OCI-LY1 (cell line): ENCODE measurements around the gene ZFP36L2.
"Not testable (repeated sequence)": the region's sequence is repeated elsewhere in the genome, so short reads cannot be mapped to it uniquely, and the experiment has no call there.

ENCODE experiments used
- H2AFZ ChIP-seq: fragments of 200-600 bp; sonication (generic), shearing (Covaris generic); 2 replicates; pipeline ENCODE4 v1.6.0; 2014; ENCODE audit warnings: antibody characterized with exemption, mild to moderate bottlenecking, low read length
- H3F3A ChIP-seq: fragments of 200-600 bp; sonication (generic), shearing (Covaris generic); 2 replicates; pipeline ENCODE4 v1.6.0; 2014; ENCODE audit warnings: mild to moderate bottlenecking, antibody characterized with exemption, low read length, moderate library complexity; ENCODE audit not compliant: insufficient read depth
- H3K27ac ChIP-seq: fragments of 200-600 bp; sonication (generic); 2 replicates; pipeline ENCODE4 v1.5.1; 2014; ENCODE audit warnings: low read length, mixed run types, mild to moderate bottlenecking, low read depth; ENCODE audit not compliant: poor library complexity, severe bottlenecking
- H3K27me3 ChIP-seq: fragments of 200-600 bp; sonication (generic); 2 replicates; pipeline ENCODE4 v1.6.0; 2014; ENCODE audit warnings: antibody characterized with exemption, mild to moderate bottlenecking, low read length, moderate library complexity; ENCODE audit not compliant: insufficient read depth
- H3K36me3 ChIP-seq: fragments of 200-600 bp; sonication (generic); 2 replicates; pipeline ENCODE4 v1.6.1; 2014; ENCODE audit warnings: mild to moderate bottlenecking, antibody characterized with exemption, low read length, moderate library complexity, mixed read lengths; ENCODE audit not compliant: insufficient read depth
- H3K4me1 ChIP-seq: fragments of 200-600 bp; sonication (generic); 2 replicates; pipeline ENCODE4 v1.5.1; 2014; ENCODE audit warnings: mild to moderate bottlenecking, low read length, moderate library complexity; ENCODE audit not compliant: insufficient read depth, severe bottlenecking
- H3K4me2 ChIP-seq: fragments of 200-600 bp; sonication (generic), shearing (Covaris generic); 2 replicates; pipeline ENCODE4 v1.6.1; 2014; ENCODE audit warnings: low read length
- H3K4me3 ChIP-seq: fragments of 200-600 bp; sonication (generic); 2 replicates; pipeline ENCODE4 v1.5.1; 2014; ENCODE audit warnings: low read length, low read depth, mild to moderate bottlenecking, mixed read lengths; ENCODE audit not compliant: poor library complexity, severe bottlenecking
- H3K79me2 ChIP-seq: fragments of 200-600 bp; shearing (Covaris generic); 2 replicates; pipeline ENCODE4 v1.6.1; 2016; ENCODE audit warnings: mixed run types, low read length, mixed read lengths; ENCODE audit not compliant: insufficient read depth
- H3K9ac ChIP-seq: fragments of 200-600 bp; sonication (generic), shearing (Covaris generic); 2 replicates; pipeline ENCODE4 v1.6.1; 2014; ENCODE audit warnings: mild to moderate bottlenecking, low read length, mixed read lengths
- H3K9me2 ChIP-seq: fragments of 200-600 bp; sonication (generic), shearing (Covaris generic); 2 replicates; pipeline ENCODE4 v1.6.1; 2014; ENCODE audit warnings: low read depth, mild to moderate bottlenecking, low read length, mixed read lengths
- H3K9me3 ChIP-seq: fragments of 200-600 bp; shearing (Covaris generic); 2 replicates; pipeline ENCODE4 v1.6.1; 2014; ENCODE audit warnings: low read length, mixed read lengths
- H4K20me1 ChIP-seq: fragments of 200-600 bp; sonication (generic), shearing (Covaris generic); 2 replicates; pipeline ENCODE4 v1.6.0; 2016; ENCODE audit warnings: mild to moderate bottlenecking, low read length; ENCODE audit not compliant: insufficient read depth
- CTCF ChIP-seq: fragments of 200-600 bp; sonication (generic), shearing (Covaris generic); IDR thresholded peaks from 2 replicates; pipeline ENCODE4 v1.5.1; 2017; ENCODE audit warnings: mild to moderate bottlenecking, antibody characterized with exemption, low read length, moderate library complexity, mixed read lengths
- EZH2 ChIP-seq: fragments of 200-600 bp; sonication (generic), shearing (Covaris generic); IDR thresholded peaks from 2 replicates; pipeline ENCODE4 v1.8.0; 2017; ENCODE audit warnings: borderline replicate concordance, mixed run types, mild to moderate bottlenecking, antibody characterized with exemption, low read length, moderate library complexity, mixed read lengths

The ZFP36L2 gene

GRCh38 chr2:43192744-43193651 is 33.4 kb downstream of the ZFP36L2 start:
- H3F3A ChIP-seq: no peaks in the 10 kb centered on the region
- no peaks in the 10 kb centered on the region for H4K20me1 ChIP-seq
- peaks cover 53% of the 10 kb centered on the region for H3K4me1 ChIP-seq
- no peaks in the 10 kb centered on the region for H3K27me3 ChIP-seq
- H3K79me2 ChIP-seq: no peaks in the 10 kb centered on the region
- TF ChIP-seq EZH2 (no peak), CTCF (no peak)
- H3K27ac ChIP-seq: peak overlapping the region; percentile 94
- H3K9me3 ChIP-seq: no peaks in the 10 kb centered on the region
- H2AFZ ChIP-seq: no peak overlapping the region
- H3K9me2 ChIP-seq: no peaks in the 10 kb centered on the region
- H3K36me3 ChIP-seq: no peaks in the 10 kb centered on the region
- H3K4me3 ChIP-seq: no peak overlapping the region
- H3K9ac ChIP-seq: no peak overlapping the region; the same call in 1 of the 2 replicates
- no peak overlapping the region for H3K4me2 ChIP-seq

GRCh38 chr2:43191947-43192516 is 34.4 kb downstream of the ZFP36L2 start:
- Histone ChIP-seq H3K79me2 (no peaks in the 10 kb centered on the region), H3K4me3 (no peak overlapping the region), H2AFZ (no peak overlapping the region), H3K4me2 (no peak overlapping the region), H3F3A (no peaks in the 10 kb centered on the region), H3K27me3 (no peaks in the 10 kb centered on the region), H3K9me2 (no peaks in the 10 kb centered on the region), H3K9ac (no peak overlapping the region), H4K20me1 (no peaks in the 10 kb centered on the region), H3K9me3 (no peaks in the 10 kb centered on the region), H3K27ac (peak overlapping the region; percentile 9), H3K36me3 (no peaks in the 10 kb centered on the region), H3K4me1 (peaks cover 57% of the 10 kb centered on the region)
- TF ChIP-seq EZH2 (no peak), CTCF (peak; percentile 70)

- no peaks in the 10 kb centered on the region for H3F3A ChIP-seq
- no peaks in the 10 kb centered on the region for H3K9me3 ChIP-seq
- H3K4me2 ChIP-seq: no peak overlapping the region
- no peaks in the 10 kb centered on the region for H3K27me3 ChIP-seq
- no peak overlapping the region for H2AFZ ChIP-seq
- TF ChIP-seq CTCF (no peak), EZH2 (no peak)
- no peak overlapping the region for H3K9ac ChIP-seq
- no peak overlapping the region for H3K4me3 ChIP-seq
- no peaks in the 10 kb centered on the region for H3K36me3 ChIP-seq
- no peaks in the 10 kb centered on the region for H3K9me2 ChIP-seq
- no peaks in the 10 kb centered on the region for H3K79me2 ChIP-seq
- H3K4me1 ChIP-seq: peaks cover 57% of the 10 kb centered on the region
- H4K20me1 ChIP-seq: no peaks in the 10 kb centered on the region
- H3K27ac ChIP-seq: no peak overlapping the region
These were observed 35.9 kb downstream of the ZFP36L2 start for GRCh38 chr2:43190311-43191052.

- not testable (repeated sequence) for H3K27ac ChIP-seq, H3K9ac ChIP-seq, H4K20me1 ChIP-seq, H3K9me3 ChIP-seq, H2AFZ ChIP-seq, H3K79me2 ChIP-seq, H3K4me2 ChIP-seq, H3K36me3 ChIP-seq, H3F3A ChIP-seq, H3K4me3 ChIP-seq, H3K27me3 ChIP-seq, H3K9me2 ChIP-seq
- peaks cover 55% of the 10 kb centered on the region for H3K4me1 ChIP-seq
These were observed 36.5 kb downstream of the ZFP36L2 start for GRCh38 chr2:43189861-43190260.
